C4-2B (cell line): Measurements from ENCODE around the gene STAC3.

Experiments used
- CTCF ChIP-seq: fragments of 450-650 bp; conservative IDR thresholded peaks from 2 replicates; pipeline ENCODE4 v1.5.1; 2017; ENCODE audit warnings: mild to moderate bottlenecking
- ZFX ChIP-seq: fragments of 450-650 bp; IDR thresholded peaks from 2 replicates; pipeline ENCODE4 v1.6.1; 2017

- TF ChIP-seq CTCF, result peak; percentile 89
- no peak for TF ChIP-seq ZFX
These were observed 7.3 kb downstream of the STAC3 start for GRCh38 chr12:57243521-57244311.
